HepG2 (cell line): Measurements from ENCODE around the gene NTMT1. TPM values are rescaled to one million over a fixed set of nuclear protein-coding genes. Genes with fewer than 3 reads are reported as not detected.

Experiments
- ATAC-seq: fragments of 200-7000 bp; cut with Tn5 transposase; 3 replicates; pipeline ENCODE4 v1.9.1; 2020; ENCODE audit warnings: mild to moderate bottlenecking, moderate library complexity
- BruUV-seq: library from RNA; stranded (reverse); fragments of 400-500 nt; replicated peaks from 2 replicates; lab custom pipeline; 2021; lab: Mats Ljungman, UMichigan
- CTCF ChIA-PET: fragments of 300-600 bp; formaldehyde crosslinking; extraction: SDS; loops from one replicate; lab custom pipeline; 2021; ENCODE audit warnings: low total read pairs, inconsistent platforms, low intra/inter-chr PET ratio; lab: Yijun Ruan, JAX
- POLR2A ChIA-PET: fragments of 350-600 bp; sonication (Branson Sonifier 250); formaldehyde crosslinking; loops from one replicate; lab custom pipeline; 2020; ENCODE audit warnings: antibody characterized with exemption, inconsistent platforms; lab: Yijun Ruan, JAX
- DNase-seq: peaks from one replicate; pipeline ENCODE4 v3.0.0-alpha.2; 2015; ENCODE audit warnings: low spot score
- FAIRE-seq: peaks from 3 replicates; lab custom pipeline; 2011; peaks lifted over from hg19 to GRCh38; lab: Jason Lieb, UNC
- H2AFZ ChIP-seq: one replicate; pipeline ENCODE4 v1.6.1; 2011; ENCODE audit warnings: low read length, inconsistent platforms
- H3K27ac ChIP-seq: fragments of 300-600 bp; 3 replicates; pipeline ENCODE4 v1.8.0; 2011; ENCODE audit warnings: mixed run types, mild to moderate bottlenecking, mixed read lengths, low read length, inconsistent platforms; ENCODE audit not compliant: insufficient read depth; ENCODE audit errors: extremely low read length
- H3K27me3 ChIP-seq, 2 experiments: fragments of 200-600 bp in 1 of 2; 2 replicates in 1 of 2; 3 replicates in 1 of 2; pipeline versions ENCODE4 v1.6.0 to v1.8.0; 2011; ENCODE audit warnings: low read length in 2 of 2, mild to moderate bottlenecking in 2 of 2, moderate library complexity in 2 of 2, inconsistent platforms in 1 of 2; ENCODE audit not compliant: insufficient read depth in 2 of 2, control insufficient read depth in 1 of 2
- H3K36me3 ChIP-seq, 2 experiments: fragments of 200-600 bp in 1 of 2; replicated peaks in 1 of 2; 2 replicates in 1 of 2; 3 replicates in 1 of 2; pipeline versions ENCODE4 v1.5.1 to v1.8.0; 2011; ENCODE audit warnings: low read length in 2 of 2, inconsistent platforms in 1 of 2; ENCODE audit not compliant: insufficient read depth in 2 of 2, control insufficient read depth in 1 of 2
- H3K4me1 ChIP-seq: 2 replicates; pipeline ENCODE4 v1.5.1; 2012; ENCODE audit warnings: low read length, inconsistent platforms; ENCODE audit not compliant: insufficient read depth
- H3K4me2 ChIP-seq: 2 replicates; pipeline ENCODE4 v1.6.0; 2011; ENCODE audit warnings: low read depth, low read length, inconsistent platforms
- H3K4me3 ChIP-seq, 3 experiments: fragments of 200-600 bp in 1 of 3; sonication (generic), shearing (Covaris generic) in 1 of 3; replicated peaks in 1 of 3; 2 replicates each; pipeline ENCODE4 v1.5.1; 2011 to 2016; ENCODE audit warnings: low read length in 3 of 3, inconsistent platforms in 2 of 3, low read depth in 2 of 3, mild to moderate bottlenecking in 2 of 3, control low read depth in 1 of 3, mixed read lengths in 1 of 3; ENCODE audit not compliant: insufficient read depth in 1 of 3
- H3K79me2 ChIP-seq: one replicate; pipeline ENCODE4 v1.6.1; 2011; ENCODE audit warnings: low read length, inconsistent platforms; ENCODE audit not compliant: insufficient read depth
- H3K9ac ChIP-seq: 2 replicates; pipeline ENCODE4 v1.6.0; 2011; ENCODE audit warnings: mild to moderate bottlenecking, low read depth, low read length, inconsistent platforms; ENCODE audit not compliant: insufficient read depth
- H3K9me3 ChIP-seq: 2 replicates; pipeline ENCODE4 v1.5.1; 2012; ENCODE audit warnings: mild to moderate bottlenecking, low read length
- H4K20me1 ChIP-seq: 2 replicates; pipeline ENCODE4 v1.6.0; 2011; ENCODE audit warnings: inconsistent platforms, mild to moderate bottlenecking, low read length, moderate library complexity; ENCODE audit not compliant: insufficient read depth
- BRD4 ChIP-seq: sonication (generic); formaldehyde crosslinking; IDR thresholded peaks from 2 replicates; pipeline ENCODE4 v1.4.0; 2020; ENCODE audit warnings: missing genetic modification reagents
- DMAP1 ChIP-seq: IDR thresholded peaks from 2 replicates; pipeline ENCODE4 v1.6.1; 2016
- GABPB1 ChIP-seq: IDR thresholded peaks from 2 replicates; pipeline ENCODE4 v1.6.1; 2016; ENCODE audit warnings: mild to moderate bottlenecking, missing genetic modification reagents, moderate library complexity, missing compliant biosample characterization
- GMEB1 ChIP-seq: sonication (generic); formaldehyde crosslinking; IDR thresholded peaks from 2 replicates; pipeline ENCODE4 v1.5.1; 2020; ENCODE audit warnings: missing genetic modification reagents, mild to moderate bottlenecking, borderline replicate concordance
- HNRNPK ChIP-seq: fragments of 200-400 bp; formaldehyde crosslinking; IDR thresholded peaks from 2 replicates; pipeline ENCODE4 v1.6.1; 2018; ENCODE audit warnings: low read length, low read depth, moderate library complexity, mild to moderate bottlenecking; ENCODE audit not compliant: poor library complexity, severe bottlenecking
- HOXA7 ChIP-seq: sonication (generic); formaldehyde crosslinking; IDR thresholded peaks from 2 replicates; pipeline ENCODE4 v1.8.1; 2022; ENCODE audit warnings: mild to moderate bottlenecking, missing genetic modification reagents, moderate library complexity
- KDM5A ChIP-seq: fragments of 200-600 bp; sonication (generic); IDR thresholded peaks from 2 replicates; pipeline ENCODE4 v1.7.0; 2018; ENCODE audit warnings: antibody characterized with exemption, mild to moderate bottlenecking, low read length, borderline replicate concordance
- NR0B2 ChIP-seq: sonication (generic); formaldehyde crosslinking; IDR thresholded peaks from 2 replicates; pipeline ENCODE4 v1.4.0; 2020; ENCODE audit warnings: mild to moderate bottlenecking, missing genetic modification reagents
- PAWR ChIP-seq: sonication (generic); formaldehyde crosslinking; IDR thresholded peaks from 2 replicates; pipeline ENCODE4 v1.4.0; 2020; ENCODE audit warnings: missing genetic modification reagents, mild to moderate bottlenecking, borderline replicate concordance
- POLR2AphosphoS2 ChIP-seq: IDR thresholded peaks from 2 replicates; pipeline ENCODE4 v1.6.1; 2011; ENCODE audit warnings: low read depth, low read length, improper control_type of control experiment
- SNAI1 ChIP-seq: sonication (generic); formaldehyde crosslinking; IDR thresholded peaks from 2 replicates; pipeline ENCODE4 v1.5.0; 2020; ENCODE audit warnings: mild to moderate bottlenecking, missing genetic modification reagents, borderline replicate concordance
- SOX5 ChIP-seq: IDR thresholded peaks from 2 replicates; pipeline ENCODE4 v1.6.1; 2016; ENCODE audit warnings: borderline replicate concordance
- ZBTB25 ChIP-seq: IDR thresholded peaks from 2 replicates; pipeline ENCODE4 v1.6.1; 2018; ENCODE audit warnings: missing genetic modification reagents
- ZBTB7B ChIP-seq: sonication (generic); formaldehyde crosslinking; IDR thresholded peaks from 2 replicates; pipeline ENCODE4 v1.4.0; 2020; ENCODE audit warnings: missing genetic modification reagents
- ZKSCAN8 ChIP-seq: IDR thresholded peaks from 2 replicates; pipeline ENCODE4 v1.6.1; 2016; ENCODE audit warnings: borderline replicate concordance, missing genetic modification reagents, missing compliant biosample characterization
- ZNF20 ChIP-seq: sonication (generic); formaldehyde crosslinking; IDR thresholded peaks from 2 replicates; pipeline ENCODE4 v1.4.0; 2020; ENCODE audit warnings: mild to moderate bottlenecking, moderate library complexity, missing genetic modification reagents
- ZNF224 ChIP-seq: sonication (generic); formaldehyde crosslinking; IDR thresholded peaks from 2 replicates; pipeline ENCODE4 v1.5.0; 2020; ENCODE audit warnings: mild to moderate bottlenecking, missing genetic modification reagents
- ZNF83 ChIP-seq: sonication (generic); formaldehyde crosslinking; IDR thresholded peaks from 2 replicates; pipeline ENCODE4 v1.4.0; 2020; ENCODE audit warnings: missing genetic modification reagents, mild to moderate bottlenecking, borderline replicate concordance
- WGBS: methylation state at CpG from one replicate; pipeline ENCODE4 v1.1.6; 2017; ENCODE audit warnings: low lambda C conversion rate; 5-methylcytosine and 5-hydroxymethylcytosine counted together
- in situ Hi-C: cut with HindIII; loops from 2 replicates; pipeline ENCODE4 v1.10.0; 2017; ENCODE audit warnings: low pct_unique_long_range_greater_than_20kb; ENCODE audit not compliant: extremely low pct_ligation_motif_present
- intact Hi-C: fragments of 100-400 bp; cut with micrococcal nuclease; formaldehyde crosslinking; loops from one replicate; pipeline ENCODE4 v1.10.0; 2022; ENCODE audit not compliant: unreplicated experiment
- polyA plus RNA-seq, 8 experiments: library from polyadenylated mRNA; depleted of rRNA in 3 of 8; stranded (reverse) in 7 of 8; unstranded in 1 of 8; fragments of >200 nt; fragmentation: Illumina TruSeq in 4 of 8; extraction: Trizol in 4 of 8; gene quantifications; 2 replicates each; pipeline versions ENCODE4 v1.2.1 to v1.2.3, GENCODE V29; 2011 to 2016; ENCODE audit warnings: low read depth in 4 of 8, missing spikeins in 1 of 8, mixed read lengths in 1 of 8; ENCODE audit not compliant: insufficient read depth in 1 of 8
- total RNA-seq, 5 experiments: library from RNA; depleted of rRNA; stranded (reverse); fragments of >200 nt; fragmentation: Illumina TruSeq; extraction: Trizol; gene quantifications; 2 replicates each; pipeline ENCODE4 v1.2.3, GENCODE V29; 2016; ENCODE audit warnings: low read depth in 1 of 5

The NTMT1 gene
- total and polyA plus RNA-seq, 2 of the 13 experiments (the other 11 are each of a cell fraction or from before 2014, with no cell fraction given): 49.1 to 53.8 TPM

GRCh38 chr9:129609486-129610212 lies 16.3 kb upstream of the NTMT1 start (continued):
- TF ChIP-seq GMEB1 (CRISPR knock-in tag) (no peak), GABPB1 (0 out of 2 replicates have a peak, but pooled peaks have one; percentile 21), ZBTB25 (no peak), SOX5 (CRISPR knock-in tag) (no peak), ZNF83 (CRISPR knock-in tag) (no peak), ZNF20 (CRISPR knock-in tag) (no peak), SNAI1 (CRISPR knock-in tag) (no peak), NR0B2 (no peak), BRD4 (peak; percentile 21)

GRCh38 chr9:129610213-129610472 lies 15.8 kb upstream of the NTMT1 start:
- Histone ChIP-seq H3K27ac (peak overlapping the region; percentile 58), H3K4me1 (peaks cover 67% of the 10 kb centered on the region), H3K4me2 (peak overlapping the region; percentile 97), H3K79me2 (peaks cover 3% of the 10 kb centered on the region), H3K9me3 (no peaks in the 10 kb centered on the region), H4K20me1 (no peaks in the 10 kb centered on the region), H3K4me3 (peak overlapping the region; percentile 69 to 87 (median 81)), H2AFZ (no peak overlapping the region), H3K27me3 (no peaks in the 10 kb centered on the region), H3K36me3 (no peaks in the 10 kb centered on the region; a peak in 1 of 5 replicates), H3K9ac (peak overlapping the region; percentile 72)
- ATAC-seq: no peak
- in situ Hi-C loops: loop anchor here (10.0 kb wide), 3 partner anchors 115 to 435 kb away; partner anchors contain the start of gene IER5L
- POLR2A ChIA-PET: no interaction called here
- no CpG with 5 or more reads among the region's 24 CpGs for WGBS
- intact Hi-C loops: no loop called here
- no peak for FAIRE-seq
- BruUV-seq: no TSS peak
- CTCF ChIA-PET: interaction anchor here (1.3 to 2.9 kb wide), 5 partner anchors 40 to 471 kb away, joined by 3 to 13 read pairs (median 5); no protein-coding TSS in a partner anchor
- DNase-seq: no peak
- TF ChIP-seq POLR2AphosphoS2 (no peak), PAWR (no peak), ZKSCAN8 (no peak), HNRNPK (peak; percentile 97), DMAP1 (CRISPR knock-in tag) (no peak), BRD4 (0 out of 2 replicates have a peak, but pooled peaks have one; percentile 21), ZBTB7B (CRISPR knock-in tag) (peak; percentile 17; the same call in 1 of the 2 replicates), ZNF224 (CRISPR knock-in tag) (no peak), KDM5A (0 out of 2 replicates have a peak, but pooled peaks have one; percentile 32), HOXA7 (CRISPR knock-in tag) (no peak)
